ENCODE results near the gene RPS8. TPM values are rescaled to one million over a fixed set of nuclear protein-coding genes. Genes with fewer than 3 reads are reported as not detected.

Gene RPS8
- total RNA-seq, 4 donors from 2014 or later, result 2,628 to 4,866 (median 3,019) TPM

DNA sequence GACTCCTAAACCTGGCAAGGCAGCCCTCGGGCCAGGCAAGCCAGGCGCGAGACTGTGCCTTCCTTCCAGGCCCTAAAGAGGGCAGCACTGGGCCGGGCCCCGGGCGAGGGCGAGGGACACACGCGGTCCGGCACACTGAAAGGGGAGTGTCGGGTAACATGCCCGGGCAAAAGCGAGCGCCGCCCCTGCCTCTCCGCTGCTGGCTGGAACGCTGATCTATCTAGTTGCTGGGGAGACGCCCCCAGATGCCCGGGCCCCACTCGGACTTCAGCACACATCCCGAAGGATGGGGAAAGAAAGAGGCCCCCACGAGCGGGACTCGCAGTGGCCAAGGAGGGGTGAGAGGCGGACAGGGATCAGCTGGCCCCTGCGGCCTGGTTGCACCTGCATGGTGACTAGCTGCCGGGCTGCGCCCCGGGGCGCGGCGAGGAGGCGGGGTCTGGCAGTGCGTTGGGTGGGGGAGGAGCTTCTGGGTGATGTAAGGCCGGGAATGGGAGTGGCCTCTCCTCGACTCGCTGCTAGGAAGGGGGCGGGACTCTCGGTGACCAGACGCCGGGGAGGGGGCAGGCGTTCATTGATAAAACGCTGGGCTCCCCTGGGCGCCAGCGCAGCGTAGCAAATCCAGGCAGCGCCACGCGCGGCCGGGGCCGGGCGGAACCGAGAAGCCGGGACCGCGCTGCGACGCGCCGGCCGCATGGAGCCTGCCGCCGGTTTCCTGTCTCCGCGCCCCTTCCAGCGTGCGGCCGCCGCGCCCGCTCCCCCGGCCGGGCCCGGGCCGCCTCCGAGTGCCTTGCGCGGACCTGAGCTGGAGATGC is 24.6 kb downstream of the RPS8 start, which contains the start of gene PLK3:
PLK3 (plus strand) TSS at position 608 of the 815 bp plus-strand sequence; CDS start at position 695, 87 bp downstream.
- 2 to 3% methylated on average over 19 to 21 of the region's 79 CpGs for WGBS, 2 donors
- peak within 1 kb of the TSS; percentile 71 for H3K4me3 ChIP-seq (ENCODE audit: low read depth, poor library complexity, severe bottlenecking)
- intact Hi-C loops (cut with DNase I; ENCODE audit: low total_unique reads), result no loop called here
- DNase-seq (ENCODE audit: low spot score in 2 of 2), result peak; percentile 97 to 99
- TF ChIP-seq, protein P1, sequence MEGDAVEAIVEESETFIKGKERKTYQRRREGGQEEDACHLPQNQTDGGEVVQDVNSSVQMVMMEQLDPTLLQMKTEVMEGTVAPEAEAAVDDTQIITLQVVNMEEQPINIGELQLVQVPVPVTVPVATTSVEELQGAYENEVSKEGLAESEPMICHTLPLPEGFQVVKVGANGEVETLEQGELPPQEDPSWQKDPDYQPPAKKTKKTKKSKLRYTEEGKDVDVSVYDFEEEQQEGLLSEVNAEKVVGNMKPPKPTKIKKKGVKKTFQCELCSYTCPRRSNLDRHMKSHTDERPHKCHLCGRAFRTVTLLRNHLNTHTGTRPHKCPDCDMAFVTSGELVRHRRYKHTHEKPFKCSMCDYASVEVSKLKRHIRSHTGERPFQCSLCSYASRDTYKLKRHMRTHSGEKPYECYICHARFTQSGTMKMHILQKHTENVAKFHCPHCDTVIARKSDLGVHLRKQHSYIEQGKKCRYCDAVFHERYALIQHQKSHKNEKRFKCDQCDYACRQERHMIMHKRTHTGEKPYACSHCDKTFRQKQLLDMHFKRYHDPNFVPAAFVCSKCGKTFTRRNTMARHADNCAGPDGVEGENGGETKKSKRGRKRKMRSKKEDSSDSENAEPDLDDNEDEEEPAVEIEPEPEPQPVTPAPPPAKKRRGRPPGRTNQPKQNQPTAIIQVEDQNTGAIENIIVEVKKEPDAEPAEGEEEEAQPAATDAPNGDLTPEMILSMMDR (IDR thresholded peaks at IDR 0.05), result peak in 1 of 3 donors; percentile 93
- TF ChIP-seq POLR2A (IDR thresholded peaks at IDR 0.05), result peak in 1 of 2 donors; percentile 65

DNA sequence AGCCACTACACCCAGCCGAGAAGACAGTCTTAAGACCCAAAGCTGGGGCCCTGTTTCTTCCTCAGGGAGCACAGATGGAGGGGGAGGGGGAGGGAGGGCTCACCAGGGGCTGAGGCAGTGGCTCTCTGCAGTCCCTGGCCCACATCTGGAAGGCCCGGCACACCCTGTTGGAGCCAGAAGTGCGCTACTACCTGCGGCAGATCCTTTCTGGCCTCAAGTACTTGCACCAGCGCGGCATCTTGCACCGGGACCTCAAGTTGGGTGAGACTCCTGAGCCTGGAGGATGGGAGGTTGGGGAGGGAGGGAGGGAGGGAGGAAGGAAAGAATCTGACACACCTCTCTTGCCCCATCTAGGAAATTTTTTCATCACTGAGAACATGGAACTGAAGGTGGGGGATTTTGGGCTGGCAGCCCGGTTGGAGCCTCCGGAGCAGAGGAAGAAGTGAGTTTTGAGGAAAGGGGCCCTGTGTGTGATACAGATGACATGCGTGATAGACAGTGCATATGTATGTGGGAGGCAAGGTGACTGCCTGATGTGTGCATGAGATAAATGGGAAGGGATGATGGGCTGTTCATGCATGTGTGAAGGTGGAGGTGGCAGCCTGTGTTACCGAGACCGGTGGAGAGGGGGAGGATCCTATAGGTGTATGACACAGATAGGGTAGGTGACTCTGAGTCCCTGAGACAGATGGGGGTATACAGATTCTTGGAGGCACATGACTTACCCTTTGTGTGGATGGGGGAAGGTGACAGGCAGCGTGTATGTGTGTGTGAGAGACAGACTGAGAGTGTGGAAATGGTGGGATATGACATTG is 26.4 kb downstream of the RPS8 start:
- DNase-seq (ENCODE audit: low spot score in 2 of 2), result peak in 1 of 2 donors; percentile 85
- H3K4me3 ChIP-seq (ENCODE audit: low read depth, poor library complexity, severe bottlenecking), result no peak overlapping the region
- WGBS, 2 donors, result 37 to 38% methylated on average over 13 of the region's 13 CpGs
- TF ChIP-seq POLR2A (IDR thresholded peaks at IDR 0.05), result no peak
- TF ChIP-seq, protein P1 (IDR thresholded peaks at IDR 0.05), result no peak
- intact Hi-C loops (cut with DNase I; ENCODE audit: low total_unique reads), result no loop called here

DNA sequence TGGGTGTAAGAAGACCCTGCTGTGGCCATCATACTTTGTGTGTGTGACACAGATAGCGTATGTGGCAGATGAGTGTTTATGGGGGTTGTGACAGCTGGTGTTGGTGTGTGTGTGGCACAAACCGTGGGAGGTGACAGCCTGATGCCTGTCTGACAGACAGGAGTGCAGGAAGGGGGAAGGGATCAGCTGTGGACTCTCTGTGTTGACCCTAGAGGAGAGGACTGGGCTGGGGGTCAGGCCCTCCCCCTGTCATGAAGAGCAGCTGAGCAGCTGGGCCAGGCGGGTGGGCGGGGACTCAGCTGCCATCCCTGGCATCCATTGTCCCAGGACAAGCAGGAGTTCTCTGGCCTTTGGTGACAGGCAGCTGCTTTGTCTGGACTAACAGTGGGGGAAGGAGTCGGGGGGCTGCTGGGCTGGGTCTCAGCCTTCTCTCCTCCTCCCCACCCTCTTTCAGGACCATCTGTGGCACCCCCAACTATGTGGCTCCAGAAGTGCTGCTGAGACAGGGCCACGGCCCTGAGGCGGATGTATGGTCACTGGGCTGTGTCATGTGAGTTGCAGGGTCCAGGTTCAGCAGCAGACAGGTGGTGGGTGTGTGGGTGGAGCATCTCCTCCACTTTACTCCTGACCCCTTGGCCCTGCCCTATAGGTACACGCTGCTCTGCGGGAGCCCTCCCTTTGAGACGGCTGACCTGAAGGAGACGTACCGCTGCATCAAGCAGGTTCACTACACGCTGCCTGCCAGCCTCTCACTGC is 27.1 kb downstream of the RPS8 start:
- no peak overlapping the region for H3K4me3 ChIP-seq (ENCODE audit: low read depth, poor library complexity, severe bottlenecking)
- WGBS, 2 donors, result 85 to 87% methylated on average over 11 to 13 of the region's 13 CpGs
- intact Hi-C loops (cut with DNase I; ENCODE audit: low total_unique reads), result no loop called here
- no peak for TF ChIP-seq POLR2A (IDR thresholded peaks at IDR 0.05)
- TF ChIP-seq, protein P1 (IDR thresholded peaks at IDR 0.05), result no peak
- DNase-seq (ENCODE audit: low spot score in 2 of 2), result peak in 1 of 2 donors; percentile 80

DNA sequence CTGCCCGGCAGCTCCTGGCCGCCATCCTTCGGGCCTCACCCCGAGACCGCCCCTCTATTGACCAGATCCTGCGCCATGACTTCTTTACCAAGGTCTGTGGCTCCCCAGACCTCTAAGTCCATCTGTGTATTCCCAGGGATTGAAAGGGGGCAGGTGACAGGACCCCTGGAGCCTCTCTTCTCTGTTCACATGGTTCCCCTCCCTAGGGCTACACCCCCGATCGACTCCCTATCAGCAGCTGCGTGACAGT is 27.6 kb downstream of the RPS8 start:
- DNase-seq (ENCODE audit: low spot score in 2 of 2), result peak in 1 of 2 donors; percentile 85
- H3K4me3 ChIP-seq (ENCODE audit: low read depth, poor library complexity, severe bottlenecking), result no peak overlapping the region
- TF ChIP-seq, protein P1 (IDR thresholded peaks at IDR 0.05), result no peak
- TF ChIP-seq POLR2A (IDR thresholded peaks at IDR 0.05), result no peak
- 90 to 92% methylated on average over 8 to 9 of the region's 9 CpGs for WGBS, 2 donors
- intact Hi-C loops (cut with DNase I; ENCODE audit: low total_unique reads), result no loop called here

DNA sequence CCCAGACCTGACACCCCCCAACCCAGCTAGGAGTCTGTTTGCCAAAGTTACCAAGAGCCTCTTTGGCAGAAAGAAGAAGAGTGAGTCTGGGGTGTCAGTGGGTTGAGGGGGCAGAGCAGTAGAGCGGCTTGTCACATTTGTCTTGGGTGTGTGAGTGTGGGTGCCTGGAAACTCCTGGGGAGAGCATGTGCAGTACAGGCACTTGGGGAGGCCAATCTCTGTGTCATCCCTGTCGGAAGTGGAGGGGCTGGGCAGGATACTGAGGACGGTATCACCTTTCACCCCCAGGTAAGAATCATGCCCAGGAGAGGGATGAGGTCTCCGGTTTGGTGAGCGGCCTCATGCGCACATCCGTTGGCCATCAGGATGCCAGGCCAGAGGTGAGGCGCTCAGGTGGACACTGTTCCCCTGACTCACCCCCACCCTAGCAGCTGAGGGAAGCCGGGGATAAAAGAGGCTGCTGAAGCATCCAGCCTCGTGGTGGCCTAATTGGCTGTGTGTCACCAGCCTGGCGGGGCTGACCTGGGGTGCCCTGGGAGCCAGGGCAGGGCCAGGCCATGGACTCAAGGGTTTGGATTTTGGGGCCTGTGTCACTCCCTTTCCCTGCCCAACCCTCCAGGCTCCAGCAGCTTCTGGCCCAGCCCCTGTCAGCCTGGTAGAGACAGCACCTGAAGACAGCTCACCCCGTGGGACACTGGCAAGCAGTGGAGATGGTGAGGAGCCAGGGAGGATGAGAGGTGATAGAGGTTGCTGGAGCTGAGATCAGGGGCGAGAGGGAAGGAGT is 28.2 kb downstream of the RPS8 start:
- WGBS, 2 donors, result 74 to 77% methylated on average over 12 to 13 of the region's 13 CpGs
- no peak overlapping the region for H3K4me3 ChIP-seq (ENCODE audit: low read depth, poor library complexity, severe bottlenecking)
- TF ChIP-seq, protein P1 (IDR thresholded peaks at IDR 0.05), result no peak
- no peak for TF ChIP-seq POLR2A (IDR thresholded peaks at IDR 0.05)
- DNase-seq (ENCODE audit: low spot score in 2 of 2), result peak in 1 of 2 donors; percentile 83
- intact Hi-C loops (cut with DNase I; ENCODE audit: low total_unique reads), result no loop called here
